Fibroblast of lung (primary cell): ENCODE measurements around the gene KIF15.

Experiments used
- EZH2 ChIP-seq: IDR thresholded peaks from 2 replicates; pipeline ENCODE4 v1.5.1; 2012; ENCODE audit warnings: low read length, control low read depth, mild to moderate bottlenecking; ENCODE audit errors: missing control alignments
- TF ChIP-seq, protein P1 (sequence below), 2 donors: IDR thresholded peaks in 1 of 2; conservative IDR thresholded peaks in 1 of 2; 1 replicate in 1 of 2; 2 replicates in 1 of 2; pipeline ENCODE4 v1.5.1; 2011 to 2012; ENCODE audit warnings: low read length in 2 of 2, control low read depth in 1 of 2, inconsistent platforms in 1 of 2, low read depth in 1 of 2, mild to moderate bottlenecking in 1 of 2

- TF ChIP-seq, protein P1, sequence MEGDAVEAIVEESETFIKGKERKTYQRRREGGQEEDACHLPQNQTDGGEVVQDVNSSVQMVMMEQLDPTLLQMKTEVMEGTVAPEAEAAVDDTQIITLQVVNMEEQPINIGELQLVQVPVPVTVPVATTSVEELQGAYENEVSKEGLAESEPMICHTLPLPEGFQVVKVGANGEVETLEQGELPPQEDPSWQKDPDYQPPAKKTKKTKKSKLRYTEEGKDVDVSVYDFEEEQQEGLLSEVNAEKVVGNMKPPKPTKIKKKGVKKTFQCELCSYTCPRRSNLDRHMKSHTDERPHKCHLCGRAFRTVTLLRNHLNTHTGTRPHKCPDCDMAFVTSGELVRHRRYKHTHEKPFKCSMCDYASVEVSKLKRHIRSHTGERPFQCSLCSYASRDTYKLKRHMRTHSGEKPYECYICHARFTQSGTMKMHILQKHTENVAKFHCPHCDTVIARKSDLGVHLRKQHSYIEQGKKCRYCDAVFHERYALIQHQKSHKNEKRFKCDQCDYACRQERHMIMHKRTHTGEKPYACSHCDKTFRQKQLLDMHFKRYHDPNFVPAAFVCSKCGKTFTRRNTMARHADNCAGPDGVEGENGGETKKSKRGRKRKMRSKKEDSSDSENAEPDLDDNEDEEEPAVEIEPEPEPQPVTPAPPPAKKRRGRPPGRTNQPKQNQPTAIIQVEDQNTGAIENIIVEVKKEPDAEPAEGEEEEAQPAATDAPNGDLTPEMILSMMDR (conservative IDR thresholded peaks at IDR 0.05 in 1 of 2, IDR thresholded peaks at IDR 0.05 in 1 of 2; ENCODE audit: low read depth in 1 of 2, low read length in 2 of 2) = no peak
- TF ChIP-seq EZH2 = no peak
Measured at GRCh38 chr3:44894485-44894884, 132.9 kb downstream of the KIF15 start.
